Stimulated activated CD4-positive, alpha-beta T cell treated with anti-CD3 and anti-CD28 coated beads, Interleukin-15, amount 100 ng/mL, for 24 hours (primary cell): ENCODE results near the gene THAP8.

ENCODE experiments used
- DNase-seq: peaks from one replicate; pipeline ENCODE4 v3.0.0-alpha.2; 2020

The THAP8 gene

GRCh38 chr19:35992907-35993765 is 60.9 kb downstream of the THAP8 start:
- no peak for DNase-seq

- no peak for DNase-seq
Observed at GRCh38 chr19:35991731-35992450, 62.2 kb downstream of the THAP8 start.

GRCh38 chr19:35990771-35991730 is 63.0 kb downstream of the THAP8 start:
- DNase-seq, result no peak

GRCh38 chr19:35990156-35990555 is 63.9 kb downstream of the THAP8 start:
- DNase-seq, result no peak

GRCh38 chr19:35988824-35989223 is 65.3 kb downstream of the THAP8 start:
- DNase-seq, result no peak

GRCh38 chr19:35987571-35987896 is 66.6 kb downstream of the THAP8 start:
- DNase-seq, result no peak

- DNase-seq, result peak; percentile 64
Observed at GRCh38 chr19:35986664-35987570, 67.2 kb downstream of the THAP8 start.

- DNase-seq, result no peak
Observed at GRCh38 chr19:35986111-35986510, 68.0 kb downstream of the THAP8 start.
